HG03354 (cell line): Measurements from ENCODE around the gene ARHGEF12.

Experiments
- ATAC-seq: cut with Tn5 transposase; IDR thresholded peaks from one replicate; pipeline ENCODE4 v1.9.1; 2021; ENCODE audit warnings: mild to moderate bottlenecking; ENCODE audit not compliant: unreplicated experiment, poor library complexity, severe bottlenecking

ARHGEF12 gene

DNA sequence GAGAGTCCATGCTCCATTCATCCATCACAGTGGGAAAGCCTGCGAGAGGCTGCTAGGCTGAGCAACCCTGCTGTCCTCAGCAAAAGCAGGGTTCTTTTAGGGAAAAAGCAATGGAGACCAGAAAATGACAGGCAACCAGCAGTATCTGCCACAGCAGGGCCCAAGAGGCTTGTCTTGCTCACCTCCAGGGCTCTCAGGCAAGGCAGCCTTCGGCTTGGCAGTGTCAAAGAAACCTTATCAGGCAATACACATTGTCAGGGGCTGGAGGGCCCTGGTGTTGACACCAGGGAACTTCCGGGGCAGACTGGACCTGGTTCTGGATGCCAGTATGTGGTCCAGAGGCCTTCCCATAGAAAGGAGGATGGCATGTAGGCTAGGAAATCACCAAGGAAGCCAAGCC lies 21.4 kb upstream of the ARHGEF12 start:
- no peak for ATAC-seq

DNA sequence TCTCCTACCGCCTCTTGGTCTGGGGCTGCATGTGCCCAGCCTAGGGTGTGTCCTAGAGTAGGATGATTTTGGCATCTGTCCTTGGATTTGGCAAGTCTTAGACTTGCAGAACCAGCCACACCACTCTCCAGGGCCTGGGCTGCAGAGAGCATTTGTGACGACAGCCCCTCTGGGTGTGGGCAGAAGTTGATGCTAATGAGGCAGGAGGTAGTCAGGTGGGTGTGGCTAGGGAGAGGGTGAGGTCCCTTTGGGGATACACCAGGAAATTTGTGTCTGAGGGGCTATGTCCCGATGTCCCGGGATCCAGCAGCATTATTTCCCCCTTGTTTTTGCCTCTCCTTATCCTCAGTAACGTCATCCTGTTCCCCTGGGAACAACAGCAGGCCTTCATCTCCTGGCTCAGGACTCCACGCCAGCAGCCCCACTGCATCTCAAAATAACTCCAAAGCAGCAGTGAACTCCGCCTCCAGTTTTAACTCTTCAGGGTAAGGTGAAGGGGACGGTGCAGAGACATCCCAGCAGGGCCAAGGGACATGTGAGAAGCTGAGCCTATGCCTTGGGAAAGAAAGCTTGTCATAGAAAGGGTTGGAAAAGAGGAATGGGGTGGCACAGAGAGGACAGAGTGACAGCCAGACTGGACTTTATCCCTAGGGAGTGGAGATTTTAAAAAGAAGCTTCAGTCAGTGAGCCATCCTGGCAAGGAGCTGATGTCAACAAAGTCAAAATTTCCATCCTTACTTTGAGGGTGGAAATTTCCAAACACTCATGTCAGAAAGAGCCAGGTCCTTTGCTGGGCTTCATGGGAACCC lies 19.1 kb upstream of the ARHGEF12 start:
- no peak for ATAC-seq

DNA sequence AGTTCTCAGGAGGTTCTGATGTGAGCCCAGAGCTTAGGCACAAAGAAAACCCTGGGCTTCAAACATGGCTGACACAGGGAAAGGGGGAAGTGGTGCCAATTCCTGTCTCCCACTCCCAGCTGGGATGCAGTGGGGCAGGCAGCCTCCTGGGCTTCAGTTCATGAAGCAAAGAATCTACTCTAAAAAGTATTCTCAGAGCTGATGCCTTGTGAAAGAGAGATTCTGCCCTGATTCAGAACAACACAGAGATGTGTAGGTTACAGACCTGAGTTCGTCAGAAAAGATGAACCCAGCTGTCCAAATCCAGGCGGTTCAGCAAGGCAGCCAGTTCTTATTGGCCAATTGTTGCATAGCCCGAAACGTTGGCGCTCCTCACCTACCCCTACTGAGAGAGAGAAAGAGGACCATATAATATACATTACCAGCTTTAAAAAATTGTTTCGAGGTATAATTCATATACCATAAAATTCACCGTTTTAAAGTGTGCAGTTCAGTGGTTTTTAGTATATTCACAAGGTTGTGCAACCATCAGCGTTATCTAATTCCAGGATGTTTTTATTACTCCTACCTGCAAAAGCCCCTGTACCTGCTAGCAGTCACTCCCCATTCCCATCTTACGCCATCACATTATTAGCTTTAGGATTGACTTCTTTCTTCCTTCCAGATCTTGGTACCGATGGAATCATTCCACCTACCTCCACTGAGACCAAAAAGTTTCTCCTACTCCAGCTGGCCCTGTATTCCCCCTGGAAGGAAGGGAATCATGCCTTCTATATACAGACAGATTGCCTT lies 18.3 kb upstream of the ARHGEF12 start:
- ATAC-seq = no peak

DNA sequence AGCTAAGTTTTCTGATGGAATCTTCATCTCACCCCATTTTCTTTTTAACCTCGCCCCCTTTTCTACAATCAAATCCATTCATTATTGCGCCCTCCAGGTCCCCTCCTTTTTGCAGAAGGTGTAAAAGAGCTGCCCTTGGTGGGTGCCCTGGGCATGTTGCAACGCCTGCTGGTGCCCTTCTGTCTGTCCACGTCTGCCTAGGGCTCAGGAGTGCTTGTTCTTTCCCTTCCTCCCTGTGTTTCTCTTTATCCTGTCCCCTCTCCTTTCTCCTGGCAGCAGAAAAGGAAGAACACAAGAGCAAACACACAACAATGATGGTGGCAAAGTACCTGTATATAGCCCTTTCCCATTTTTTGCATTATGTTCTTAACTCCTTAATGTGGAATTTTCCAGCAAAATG lies 17.3 kb upstream of the ARHGEF12 start:
- no peak for ATAC-seq

GRCh38 chr11:120324932-120325810 lies 11.0 kb upstream of the ARHGEF12 start, which contains the start of gene TLCD5:
TSS of gene TLCD5 (plus strand) at chr11:120325299. CDS start at chr11:120327442, 2,143 bp downstream.
- ATAC-seq = peak; percentile 65

DNA sequence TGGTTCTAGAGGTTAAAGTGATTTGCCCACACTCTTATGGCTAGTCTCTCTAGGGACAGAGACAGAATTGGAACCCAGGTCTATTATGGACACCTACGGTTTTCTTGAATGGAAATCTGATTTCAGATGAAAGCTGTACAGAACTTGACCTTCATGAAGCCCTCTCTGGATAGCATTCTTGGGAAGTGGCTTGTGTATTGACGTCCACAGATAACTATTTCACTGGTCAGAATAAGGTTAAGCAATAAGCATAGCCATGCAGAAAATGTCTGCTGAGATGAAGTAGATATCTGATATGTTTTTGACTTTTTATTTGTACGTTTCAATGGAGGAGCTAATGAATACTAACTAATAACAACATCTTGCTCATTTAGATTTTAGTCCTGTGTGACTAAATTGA lies 10.0 kb upstream of the ARHGEF12 start:
- no peak for ATAC-seq

DNA sequence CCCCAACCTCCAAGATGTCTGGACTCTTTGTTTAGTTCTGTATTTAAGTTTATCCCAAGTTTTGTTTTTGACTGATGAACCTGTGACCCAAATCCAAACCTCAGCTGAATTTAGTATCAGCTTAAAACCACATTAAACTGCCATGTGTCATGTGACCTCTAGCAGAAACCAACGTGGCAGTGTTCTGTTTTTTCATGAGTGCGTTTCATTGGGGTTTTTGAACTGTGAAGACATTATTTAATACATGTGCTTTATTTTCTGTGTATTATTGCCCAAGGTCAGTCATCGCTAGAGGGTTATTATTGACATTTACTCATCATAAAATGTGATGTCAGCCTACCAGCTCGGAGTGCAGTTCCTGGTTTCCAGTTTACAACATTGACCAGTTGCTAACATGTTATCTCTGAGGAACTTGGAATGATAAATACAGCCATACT lies 9.3 kb upstream of the ARHGEF12 start:
- ATAC-seq = no peak

GRCh38 chr11:120327311-120327710 lies 8.9 kb upstream of the ARHGEF12 start:
- no peak for ATAC-seq

DNA sequence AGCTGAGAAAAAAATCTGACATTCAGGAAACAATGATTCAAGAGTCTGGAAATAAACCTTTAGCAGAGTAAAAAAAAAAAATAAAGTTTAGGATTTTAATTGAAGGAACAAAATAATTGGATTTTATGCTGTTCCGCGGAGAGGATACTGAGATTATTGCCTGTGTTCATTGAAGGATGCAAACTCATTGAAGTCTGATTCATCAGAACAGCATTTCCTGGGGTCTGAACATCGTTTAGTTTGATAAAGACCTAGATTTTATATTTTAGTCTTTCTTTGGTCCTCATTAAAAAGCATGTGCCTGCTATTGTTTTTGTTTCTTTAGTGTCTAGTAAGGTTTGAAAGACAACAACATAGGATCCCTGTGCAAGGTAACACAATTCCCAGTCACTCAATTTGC lies 6.7 kb upstream of the ARHGEF12 start:
- no peak for ATAC-seq

- no peak for ATAC-seq
Observed at GRCh38 chr11:120330045-120330444, 6.2 kb upstream of the ARHGEF12 start.

GRCh38 chr11:120331301-120331996 lies 4.8 kb upstream of the ARHGEF12 start:
- no peak for ATAC-seq

DNA sequence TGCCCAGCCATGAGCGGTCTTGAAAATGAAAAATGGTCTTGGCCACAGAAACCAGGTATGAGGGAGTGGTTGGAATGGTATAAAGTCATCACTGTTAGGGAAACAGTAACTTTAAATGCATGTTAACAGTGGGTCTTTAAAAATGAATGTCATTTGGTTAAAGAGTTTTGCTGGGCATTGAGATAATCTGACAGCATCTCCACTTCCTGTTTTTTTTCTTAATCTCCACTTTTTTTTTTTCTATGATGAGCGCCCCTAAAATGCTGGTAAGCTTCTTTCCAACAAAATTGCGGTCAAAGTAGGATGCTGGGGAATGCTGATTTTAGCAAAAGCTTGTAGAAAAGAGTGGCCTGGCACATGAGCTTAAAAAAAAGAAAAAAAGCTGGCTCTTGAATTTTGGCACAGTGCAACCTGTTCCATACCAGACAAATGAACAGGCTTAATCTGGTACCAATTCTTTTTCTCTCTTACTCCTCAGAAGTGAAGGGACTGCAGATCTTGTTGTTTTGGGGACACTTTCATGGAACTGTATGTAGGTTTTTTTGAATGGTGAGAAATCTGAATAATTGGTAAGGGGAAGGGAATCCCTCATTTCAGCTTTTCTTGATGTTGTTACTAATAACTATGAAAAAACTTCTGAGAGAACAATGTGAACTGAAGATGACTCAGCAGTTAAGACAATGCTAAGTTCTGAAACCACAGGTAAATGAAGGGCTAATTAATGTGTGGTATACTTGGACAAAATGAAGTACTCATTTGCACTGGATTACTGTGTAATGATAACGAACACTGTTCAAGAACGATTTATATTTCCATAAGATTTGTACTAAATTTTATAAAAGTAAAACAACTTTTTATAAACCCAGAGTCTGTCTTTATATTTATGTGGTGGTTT lies 3.1 kb upstream of the ARHGEF12 start:
- no peak for ATAC-seq

GRCh38 chr11:120333801-120334200 lies 2.4 kb upstream of the ARHGEF12 start:
- ATAC-seq = no peak

DNA sequence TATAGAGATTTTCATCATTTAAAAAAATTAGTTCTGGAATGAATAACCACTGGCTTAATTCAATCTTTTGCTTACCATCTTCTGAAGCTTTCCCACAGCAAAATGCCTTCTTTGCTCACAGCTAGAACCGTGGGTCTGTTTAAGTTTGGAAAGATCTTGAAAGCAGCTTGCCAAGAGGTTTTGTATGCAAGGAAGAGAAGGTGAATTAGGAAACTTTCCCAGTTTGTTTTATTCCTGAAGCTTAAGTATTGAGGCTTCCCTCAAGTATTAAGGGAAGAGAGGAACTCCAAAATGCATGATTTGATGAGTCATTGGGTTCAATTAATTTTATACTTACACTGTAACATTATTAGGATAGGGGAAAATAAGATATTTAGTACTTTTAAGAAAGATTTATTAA lies 1.9 kb upstream of the ARHGEF12 start:
- ATAC-seq = no peak

DNA sequence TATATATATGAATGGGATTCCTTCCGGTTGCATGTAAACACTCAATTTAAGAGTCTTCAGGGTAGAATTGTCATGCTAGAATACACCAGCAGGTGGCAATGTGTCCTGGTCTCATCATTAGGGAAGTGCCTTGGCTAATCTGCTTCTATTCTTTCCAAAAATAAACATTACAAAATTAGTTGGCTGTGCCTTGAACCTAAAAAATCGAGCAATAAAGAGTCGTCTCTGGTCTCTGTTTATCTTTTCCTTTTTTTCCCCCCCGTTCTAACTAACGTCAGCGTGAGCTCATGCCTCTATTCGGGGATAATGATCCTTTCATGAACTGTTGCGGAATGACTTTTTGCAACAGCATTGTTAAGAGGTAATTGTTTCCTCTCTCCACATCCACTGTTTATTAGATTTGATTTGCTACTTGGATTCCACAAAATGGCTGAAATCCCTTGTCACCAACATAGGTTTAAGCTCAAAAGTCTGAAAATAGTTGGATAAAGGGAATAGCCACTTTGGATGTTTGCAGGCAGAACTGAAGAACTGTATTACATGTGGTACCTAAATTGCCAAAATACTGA lies 1.2 kb upstream of the ARHGEF12 start:
- ATAC-seq = no peak

- ATAC-seq = peak; percentile 30
Observed at GRCh38 chr11:120335556-120335907, 681 bp upstream of the ARHGEF12 start.

GRCh38 chr11:120336641-120337354 lies 585 bp downstream of the ARHGEF12 start:
- ATAC-seq = peak; percentile 39
